ENCODE data around the gene SLIT3.

The SLIT3 gene

DNA sequence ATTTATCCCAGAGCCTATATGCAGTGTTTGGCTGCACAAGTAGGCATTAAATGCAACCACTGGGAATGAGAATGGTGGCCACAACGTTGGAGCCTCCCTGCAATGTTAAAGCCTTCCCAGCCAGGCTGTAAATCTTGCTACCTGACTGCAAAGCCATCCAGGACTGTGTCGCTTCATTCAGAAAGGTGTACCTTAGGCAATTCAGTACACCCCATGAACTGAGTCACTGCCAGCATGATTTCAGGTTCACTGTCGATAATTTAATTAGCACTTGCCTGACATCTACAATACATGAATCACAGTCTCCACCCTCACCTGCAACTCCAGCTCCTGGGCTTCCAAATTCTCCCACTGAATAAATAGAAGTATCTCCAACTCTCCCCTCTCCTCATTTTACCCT lies 108.4 kb downstream of the SLIT3 start:
- no peaks in the 10 kb centered on the region for H3K4me1 Mint-ChIP-seq
- H3K27ac Mint-ChIP-seq, result no peak overlapping the region
- no peak overlapping the region for H3K4me3 Mint-ChIP-seq
- no peaks in the 10 kb centered on the region for H3K9me3 Mint-ChIP-seq
- H3K27me3 Mint-ChIP-seq, result peaks cover 2% of the 10 kb centered on the region
- no peaks in the 10 kb centered on the region for H3K36me3 Mint-ChIP-seq

DNA sequence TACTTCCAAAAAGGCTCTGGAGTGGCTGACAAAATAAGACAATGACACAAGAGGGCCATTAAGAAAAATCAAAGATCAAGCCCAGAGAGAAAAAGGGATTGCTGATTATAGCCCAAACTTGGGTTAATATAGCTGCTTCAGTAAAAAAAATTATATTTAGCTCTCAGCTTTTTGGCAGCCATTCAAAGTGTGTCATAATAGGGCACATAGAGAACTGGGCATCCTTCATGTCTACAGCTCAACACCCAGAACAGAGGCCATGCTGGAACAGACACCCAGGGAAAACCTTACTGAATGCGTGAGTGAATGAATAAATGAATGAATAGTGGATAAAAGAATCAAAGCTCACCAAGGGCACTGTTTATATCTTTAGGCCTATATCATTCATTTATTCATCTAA lies 110.1 kb downstream of the SLIT3 start:
- Mint-ChIP-seq H3K4me3 (no peak overlapping the region), H3K4me1 (no peaks in the 10 kb centered on the region), H3K27ac (no peak overlapping the region), H3K36me3 (no peaks in the 10 kb centered on the region), H3K27me3 (peaks cover 2% of the 10 kb centered on the region), H3K9me3 (no peaks in the 10 kb centered on the region)

DNA sequence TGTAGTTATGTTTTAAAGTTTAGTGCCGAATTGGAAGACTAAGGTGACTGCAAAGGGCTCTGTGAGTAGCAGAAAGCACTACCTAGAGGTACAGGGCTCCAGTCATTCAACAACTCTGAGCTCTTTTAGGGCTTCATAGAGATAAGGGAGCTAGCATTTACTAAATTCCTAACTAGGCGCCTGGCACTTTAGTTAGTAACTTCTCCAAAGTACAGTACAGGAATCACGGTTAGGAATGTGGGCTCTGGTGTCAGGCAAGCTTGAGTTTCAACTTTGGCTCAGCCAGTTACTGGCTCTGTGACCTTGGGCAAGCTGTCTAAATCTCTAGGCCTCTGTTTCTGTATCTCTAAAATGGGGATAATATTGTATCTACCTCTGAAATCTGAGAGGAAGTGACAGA lies 115.3 kb downstream of the SLIT3 start:
- H3K36me3 Mint-ChIP-seq, result no peaks in the 10 kb centered on the region
- H3K27ac Mint-ChIP-seq, result no peak overlapping the region
- H3K4me3 Mint-ChIP-seq, result no peak overlapping the region
- no peaks in the 10 kb centered on the region for H3K4me1 Mint-ChIP-seq
- no peaks in the 10 kb centered on the region for H3K9me3 Mint-ChIP-seq
- peaks cover 2% of the 10 kb centered on the region for H3K27me3 Mint-ChIP-seq

DNA sequence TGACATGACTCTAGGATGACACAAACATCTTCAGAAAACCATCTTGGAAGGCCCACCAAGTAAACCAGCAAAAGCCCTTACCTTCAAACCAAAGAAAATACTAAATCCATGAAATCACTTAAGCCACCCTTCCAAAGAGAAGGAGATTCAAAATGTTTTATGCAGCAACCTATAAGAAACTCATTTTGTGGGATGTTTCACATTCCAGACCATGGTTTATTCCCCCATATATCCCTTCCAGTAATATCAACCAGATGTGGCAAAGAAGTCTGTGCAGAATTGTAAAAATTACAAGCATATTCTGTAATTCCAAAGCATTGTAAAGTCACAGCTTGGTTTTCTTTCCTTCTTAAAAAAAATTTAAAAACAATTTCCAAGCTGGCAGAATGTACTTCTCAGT lies 117.4 kb downstream of the SLIT3 start:
- Mint-ChIP-seq H3K4me3 (no peak overlapping the region), H3K27ac (no peak overlapping the region), H3K36me3 (no peaks in the 10 kb centered on the region), H3K27me3 (no peaks in the 10 kb centered on the region), H3K9me3 (no peaks in the 10 kb centered on the region), H3K4me1 (no peaks in the 10 kb centered on the region)

DNA sequence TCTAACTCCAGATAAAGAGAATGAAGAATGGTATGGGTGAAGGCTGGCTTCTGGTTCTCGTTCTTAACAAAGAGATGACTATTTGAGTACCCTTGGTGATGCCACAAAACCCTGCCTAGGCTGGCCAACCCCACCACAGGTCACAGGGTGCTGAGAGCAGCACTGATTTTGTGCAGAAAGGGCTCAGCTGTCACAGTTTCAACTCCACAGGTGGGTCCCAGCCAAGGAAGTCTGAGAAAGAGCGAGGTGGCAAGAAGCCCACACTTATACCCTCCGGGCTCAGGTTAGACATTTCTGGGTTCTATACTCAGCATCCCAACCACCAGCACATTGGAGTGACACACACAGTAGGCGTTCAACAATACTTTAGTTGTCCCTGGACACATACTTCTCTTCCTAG lies 118.1 kb downstream of the SLIT3 start:
- Mint-ChIP-seq H3K36me3 (no peaks in the 10 kb centered on the region), H3K4me1 (no peaks in the 10 kb centered on the region), H3K27ac (no peak overlapping the region), H3K9me3 (no peaks in the 10 kb centered on the region), H3K4me3 (no peak overlapping the region), H3K27me3 (no peaks in the 10 kb centered on the region)

DNA sequence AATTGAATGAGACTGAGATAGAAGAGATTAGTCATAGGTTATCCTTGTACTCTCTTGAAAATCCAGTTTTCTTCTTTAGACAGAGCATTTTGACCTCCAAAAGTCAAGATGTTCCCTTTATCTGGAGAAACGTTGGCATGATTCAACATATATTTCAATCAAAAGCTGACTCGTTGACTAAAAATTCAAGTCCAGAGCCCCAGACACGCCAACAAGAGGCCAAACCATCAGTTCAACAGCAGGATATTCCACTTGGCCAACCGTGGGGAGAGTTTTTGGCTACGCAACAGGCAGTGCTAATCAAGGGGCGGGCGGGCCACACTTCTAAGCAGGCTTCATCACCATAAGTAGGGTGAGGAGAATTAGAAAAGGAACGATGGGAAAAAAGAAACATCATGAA lies 119.1 kb downstream of the SLIT3 start:
- Mint-ChIP-seq H3K4me1 (no peaks in the 10 kb centered on the region), H3K4me3 (no peak overlapping the region), H3K27me3 (peaks cover 2% of the 10 kb centered on the region), H3K27ac (no peak overlapping the region), H3K9me3 (no peaks in the 10 kb centered on the region), H3K36me3 (no peaks in the 10 kb centered on the region)

DNA sequence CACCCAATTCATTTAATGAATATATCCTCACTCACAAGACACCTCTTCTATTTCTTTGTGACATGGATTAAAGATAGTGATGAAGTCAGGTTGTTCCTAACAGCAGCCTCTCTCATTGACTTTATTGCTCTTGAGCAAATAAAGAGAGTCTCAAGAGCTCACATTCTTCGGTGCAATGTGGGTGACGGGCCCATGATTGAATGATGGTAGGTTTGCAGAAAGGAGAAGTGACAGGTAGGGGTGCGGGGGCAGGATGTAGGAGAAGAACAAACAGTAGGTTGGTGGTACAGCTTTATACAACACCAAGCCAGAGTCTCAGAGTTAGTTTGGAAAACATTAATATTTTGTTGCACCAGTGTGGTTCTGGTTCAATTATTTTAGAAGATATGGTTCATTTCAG lies 122.2 kb downstream of the SLIT3 start:
- Mint-ChIP-seq H3K4me1 (no peaks in the 10 kb centered on the region), H3K9me3 (no peaks in the 10 kb centered on the region), H3K4me3 (no peak overlapping the region), H3K27me3 (peaks cover 2% of the 10 kb centered on the region), H3K27ac (no peak overlapping the region), H3K36me3 (no peaks in the 10 kb centered on the region)

DNA sequence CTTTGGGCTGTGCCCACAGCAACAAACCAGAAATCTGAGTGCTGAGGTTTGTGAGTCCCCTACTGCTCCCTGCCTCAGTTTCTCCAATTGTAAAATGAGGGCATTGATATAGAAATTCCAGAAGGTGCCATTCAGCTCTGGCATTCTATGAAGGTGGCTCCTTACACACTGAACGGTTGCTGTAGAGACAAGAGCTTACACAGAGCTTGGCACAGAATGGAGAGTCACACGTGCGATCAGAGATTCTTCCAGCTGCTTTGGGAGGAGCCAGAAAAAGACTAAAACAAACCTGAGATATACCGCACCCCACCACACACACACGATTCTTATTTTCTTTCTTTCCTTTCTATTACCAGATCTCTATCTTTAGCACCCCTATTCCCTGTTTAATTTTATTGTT lies 122.7 kb downstream of the SLIT3 start:
- H3K27me3 Mint-ChIP-seq, result peaks cover 2% of the 10 kb centered on the region
- H3K36me3 Mint-ChIP-seq, result no peaks in the 10 kb centered on the region
- H3K9me3 Mint-ChIP-seq, result no peaks in the 10 kb centered on the region
- H3K4me3 Mint-ChIP-seq, result no peak overlapping the region
- no peak overlapping the region for H3K27ac Mint-ChIP-seq
- H3K4me1 Mint-ChIP-seq, result no peaks in the 10 kb centered on the region

DNA sequence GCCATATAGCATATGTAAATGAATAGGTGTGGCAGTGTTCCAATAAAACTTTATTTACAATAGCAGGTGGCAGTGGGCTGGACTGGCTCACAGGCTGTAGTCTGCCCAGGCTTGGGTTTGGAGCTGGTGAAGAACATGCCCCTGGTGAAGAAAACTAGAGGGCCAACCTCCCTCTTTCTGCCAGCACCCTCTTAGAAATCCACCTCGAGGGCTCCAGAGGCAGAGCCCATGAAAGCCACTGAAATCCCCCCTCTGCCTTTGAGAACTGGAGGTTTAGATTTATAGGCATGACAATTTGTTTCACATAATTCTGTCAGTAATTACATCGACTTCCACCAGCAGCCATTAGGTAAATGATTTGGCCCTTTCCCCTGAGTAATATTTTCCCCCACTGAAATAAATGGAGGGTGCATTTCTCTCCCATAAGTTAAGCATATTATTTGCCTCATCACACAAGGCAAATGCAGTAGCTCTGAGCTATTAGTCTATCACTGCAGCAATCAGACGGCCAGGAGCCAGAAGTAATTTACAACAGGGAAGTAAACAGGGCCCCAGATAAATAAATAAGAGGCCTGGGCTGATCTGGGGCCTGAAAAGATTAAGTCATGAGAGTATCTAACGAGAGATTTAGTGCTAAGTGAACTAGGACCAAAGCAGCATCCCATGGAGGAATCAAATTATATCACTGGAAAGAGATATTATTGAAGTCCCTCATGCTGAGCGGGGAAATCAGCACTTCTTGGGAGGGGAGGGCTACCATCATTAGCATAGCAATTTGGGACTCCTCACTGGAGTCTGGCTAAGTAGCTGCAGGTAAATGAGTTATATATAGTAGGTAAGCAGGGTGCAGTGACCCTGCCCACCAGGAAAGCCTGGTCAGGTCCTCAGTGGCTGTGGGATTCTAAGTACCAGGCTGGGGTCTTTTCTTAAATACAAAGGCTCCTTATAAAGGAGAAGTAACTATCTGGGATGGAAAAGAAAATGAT lies 123.9 kb downstream of the SLIT3 start:
- H3K4me1 Mint-ChIP-seq, result no peaks in the 10 kb centered on the region
- H3K4me3 Mint-ChIP-seq, result no peak overlapping the region
- H3K27me3 Mint-ChIP-seq, result peaks cover 2% of the 10 kb centered on the region
- no peak overlapping the region for H3K27ac Mint-ChIP-seq
- H3K36me3 Mint-ChIP-seq, result no peaks in the 10 kb centered on the region
- H3K9me3 Mint-ChIP-seq, result no peaks in the 10 kb centered on the region

DNA sequence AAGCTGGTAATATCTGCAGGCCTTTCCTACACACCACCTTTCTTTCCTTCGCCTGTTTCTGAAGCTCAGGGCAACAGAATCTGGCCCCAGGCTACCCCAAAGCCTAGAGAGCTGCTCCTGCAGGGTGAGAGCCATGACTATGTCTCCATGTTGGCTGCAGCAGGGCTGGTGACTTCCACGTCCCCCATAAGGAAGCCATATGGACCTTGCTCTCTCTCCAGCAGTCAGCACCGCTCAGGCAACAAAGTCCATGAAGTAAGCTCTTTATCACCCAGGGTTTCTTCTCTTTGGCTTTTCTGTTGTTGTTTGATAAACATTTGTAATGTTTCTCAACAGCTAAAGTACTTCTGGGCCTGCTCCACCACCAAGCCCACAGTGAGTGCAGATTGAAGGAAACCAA lies 125.2 kb downstream of the SLIT3 start:
- no peaks in the 10 kb centered on the region for H3K9me3 Mint-ChIP-seq
- H3K4me1 Mint-ChIP-seq, result no peaks in the 10 kb centered on the region
- H3K36me3 Mint-ChIP-seq, result no peaks in the 10 kb centered on the region
- no peak overlapping the region for H3K4me3 Mint-ChIP-seq
- H3K27me3 Mint-ChIP-seq, result peaks cover 2% of the 10 kb centered on the region
- H3K27ac Mint-ChIP-seq, result no peak overlapping the region

DNA sequence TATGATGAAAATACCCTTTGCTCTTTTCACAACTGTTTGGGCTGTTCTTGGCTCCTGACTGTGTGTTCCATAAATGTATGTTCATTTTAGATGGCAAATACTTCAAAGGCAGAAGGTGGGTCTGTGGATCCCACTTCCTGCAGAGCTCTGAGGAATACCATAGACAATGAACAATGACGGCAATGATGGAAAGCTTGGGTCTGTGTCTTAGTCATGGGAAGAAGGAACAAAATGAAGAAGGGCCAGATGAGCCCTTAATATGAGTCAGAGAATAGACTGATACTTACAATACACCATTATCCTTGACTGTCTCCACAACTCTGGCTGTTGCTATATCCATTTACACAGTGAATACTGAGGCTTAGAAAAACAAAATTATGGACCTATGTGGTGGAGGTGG lies 126.0 kb downstream of the SLIT3 start:
- Mint-ChIP-seq H3K27ac (no peak overlapping the region), H3K27me3 (peaks cover 2% of the 10 kb centered on the region), H3K36me3 (no peaks in the 10 kb centered on the region), H3K4me1 (no peaks in the 10 kb centered on the region), H3K4me3 (no peak overlapping the region), H3K9me3 (no peaks in the 10 kb centered on the region)

DNA sequence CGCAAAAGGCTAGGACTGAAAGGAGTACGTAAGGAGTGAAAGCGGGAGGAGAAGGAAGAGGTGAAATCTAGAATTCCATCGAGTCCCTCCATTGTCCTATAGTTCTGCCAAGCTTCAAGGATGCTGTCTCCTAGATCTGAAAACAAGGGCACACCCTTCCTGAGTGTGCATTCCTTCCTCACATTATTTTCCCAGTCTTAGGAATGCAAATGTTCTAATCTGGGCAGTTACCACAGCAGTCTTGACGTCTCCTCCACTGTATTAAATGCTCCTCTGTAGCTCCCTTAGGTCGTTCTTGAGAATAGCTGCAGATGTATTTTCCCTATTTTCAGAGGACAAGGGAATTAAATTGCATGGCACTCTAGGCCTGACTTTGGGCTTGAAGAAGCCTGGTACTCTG lies 127.6 kb downstream of the SLIT3 start:
- no peaks in the 10 kb centered on the region for H3K36me3 Mint-ChIP-seq
- H3K4me1 Mint-ChIP-seq, result no peaks in the 10 kb centered on the region
- H3K27ac Mint-ChIP-seq, result no peak overlapping the region
- no peak overlapping the region for H3K4me3 Mint-ChIP-seq
- H3K9me3 Mint-ChIP-seq, result no peaks in the 10 kb centered on the region
- H3K27me3 Mint-ChIP-seq, result peaks cover 3% of the 10 kb centered on the region

DNA sequence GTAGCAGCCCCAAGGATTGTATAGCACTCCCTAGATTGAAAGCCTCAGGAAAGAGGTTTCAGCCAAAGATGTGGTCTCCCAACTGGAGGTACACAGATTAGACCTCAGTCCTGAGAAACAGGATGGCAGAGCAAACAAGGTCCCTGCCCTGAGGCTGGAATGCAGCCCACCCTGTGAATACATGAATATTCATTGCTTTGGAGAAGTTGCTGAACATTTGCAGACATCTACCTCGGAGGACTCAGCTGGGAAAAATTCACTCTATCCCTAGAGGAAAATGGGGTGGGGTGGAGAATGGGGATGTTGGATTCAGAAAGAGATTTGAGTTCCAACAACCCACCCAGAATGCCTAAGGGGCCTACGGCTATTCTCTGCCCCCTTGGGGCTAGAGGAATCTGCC lies 129.4 kb downstream of the SLIT3 start:
- Mint-ChIP-seq H3K36me3 (no peaks in the 10 kb centered on the region), H3K4me3 (no peak overlapping the region), H3K4me1 (no peaks in the 10 kb centered on the region), H3K9me3 (no peaks in the 10 kb centered on the region), H3K27ac (no peak overlapping the region), H3K27me3 (peaks cover 1% of the 10 kb centered on the region)

DNA sequence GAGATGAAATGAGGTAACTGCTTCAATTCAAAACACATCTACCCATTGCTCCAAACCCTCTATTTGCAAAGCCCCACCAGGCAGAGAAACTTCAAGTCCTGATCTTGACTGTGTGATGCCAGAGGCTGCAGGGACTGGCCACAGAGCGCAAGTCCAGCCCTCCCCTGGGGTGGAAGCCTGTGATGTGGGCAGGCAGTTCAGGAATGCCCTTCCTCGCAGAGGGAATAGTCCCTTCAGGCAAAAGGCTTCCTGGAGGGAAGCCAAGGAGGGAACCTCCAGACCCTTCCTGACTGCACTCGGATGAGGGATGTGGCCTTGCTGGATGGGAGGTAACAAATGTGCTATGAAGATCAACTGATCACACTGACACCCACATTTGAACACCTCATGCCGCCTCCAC lies 131.2 kb downstream of the SLIT3 start:
- H3K36me3 Mint-ChIP-seq, result no peaks in the 10 kb centered on the region
- no peak overlapping the region for H3K4me3 Mint-ChIP-seq
- no peak overlapping the region for H3K27ac Mint-ChIP-seq
- no peaks in the 10 kb centered on the region for H3K4me1 Mint-ChIP-seq
- H3K9me3 Mint-ChIP-seq, result no peaks in the 10 kb centered on the region
- H3K27me3 Mint-ChIP-seq, result peaks cover 1% of the 10 kb centered on the region

DNA sequence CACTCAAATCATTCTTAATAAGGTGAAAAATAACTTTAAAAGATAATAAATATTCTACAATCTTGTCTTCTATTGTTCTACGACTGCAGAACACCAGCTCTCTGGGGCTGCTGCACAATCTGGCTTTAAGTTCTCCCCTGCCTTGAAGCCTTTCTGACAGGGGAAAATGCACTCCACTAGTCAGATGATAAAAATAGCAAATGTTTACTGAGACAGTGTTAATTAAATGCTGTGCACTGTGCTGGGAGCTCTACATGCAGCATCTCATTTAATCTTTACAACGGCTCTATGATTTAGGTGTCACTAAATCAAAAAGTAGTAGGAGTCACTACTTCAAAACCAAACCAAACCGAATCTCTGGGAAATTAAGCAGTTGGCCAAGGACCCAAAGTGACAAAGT lies 132.7 kb downstream of the SLIT3 start:
- no peaks in the 10 kb centered on the region for H3K9me3 Mint-ChIP-seq
- H3K27me3 Mint-ChIP-seq, result peaks cover 1% of the 10 kb centered on the region
- H3K36me3 Mint-ChIP-seq, result no peaks in the 10 kb centered on the region
- H3K27ac Mint-ChIP-seq, result no peak overlapping the region
- no peak overlapping the region for H3K4me3 Mint-ChIP-seq
- no peaks in the 10 kb centered on the region for H3K4me1 Mint-ChIP-seq

DNA sequence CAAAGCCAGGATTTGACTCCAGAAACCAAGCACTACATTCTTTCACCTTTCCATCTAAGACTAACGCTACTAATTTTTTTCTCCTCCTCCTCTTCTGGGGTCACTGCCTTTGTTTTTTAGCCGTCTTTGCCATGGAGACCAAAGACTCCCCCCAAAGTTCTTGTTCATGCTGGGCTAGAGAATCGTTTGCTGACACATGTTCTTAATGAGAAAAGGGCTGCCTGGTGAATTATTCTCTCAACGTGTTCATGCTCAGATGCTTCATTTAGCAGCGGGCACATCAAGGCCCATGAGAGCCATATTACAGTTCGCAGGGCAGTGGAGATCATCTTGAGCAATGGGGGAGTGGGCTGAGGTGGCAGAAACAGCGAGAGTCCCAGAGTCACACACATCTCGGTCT lies 134.9 kb downstream of the SLIT3 start:
- Mint-ChIP-seq H3K36me3 (no peaks in the 10 kb centered on the region), H3K9me3 (no peaks in the 10 kb centered on the region), H3K4me3 (no peak overlapping the region), H3K4me1 (no peaks in the 10 kb centered on the region), H3K27me3 (peaks cover 3% of the 10 kb centered on the region), H3K27ac (no peak overlapping the region)

DNA sequence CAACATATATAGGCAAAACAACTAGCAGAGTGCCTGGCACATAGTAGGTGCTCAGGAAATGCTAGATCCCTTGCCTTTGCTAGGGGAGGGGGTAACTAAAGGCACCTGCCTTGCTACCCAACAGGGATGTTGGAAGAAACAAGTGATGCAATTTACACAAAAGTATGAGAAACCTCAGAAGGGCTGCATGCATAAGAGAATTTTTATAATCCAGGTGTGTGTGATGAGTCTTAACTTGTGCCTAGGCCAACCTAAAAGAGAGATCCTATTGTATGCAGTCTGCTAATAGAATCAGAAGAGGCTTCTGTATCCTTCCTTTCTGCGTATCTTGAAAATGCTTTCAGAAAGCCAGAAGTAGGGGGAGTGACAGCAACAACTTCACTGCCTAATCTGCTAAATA lies 135.9 kb downstream of the SLIT3 start:
- Mint-ChIP-seq H3K9me3 (peaks cover 4% of the 10 kb centered on the region), H3K27ac (no peak overlapping the region), H3K36me3 (no peaks in the 10 kb centered on the region)

More for the DNA sequence above, 135.9 kb downstream of the SLIT3 start:
- H3K27me3 Mint-ChIP-seq, result peaks cover 3% of the 10 kb centered on the region
- H3K4me3 Mint-ChIP-seq, result no peak overlapping the region
- H3K4me1 Mint-ChIP-seq, result no peaks in the 10 kb centered on the region
